ENCODE results near the gene CDKN2B. TPM values are rescaled to one million over a fixed set of nuclear protein-coding genes. Genes with fewer than 3 reads are reported as not detected.

The CDKN2B gene
- total RNA-seq, 1 donor from 2014 or later = 252 TPM

DNA sequence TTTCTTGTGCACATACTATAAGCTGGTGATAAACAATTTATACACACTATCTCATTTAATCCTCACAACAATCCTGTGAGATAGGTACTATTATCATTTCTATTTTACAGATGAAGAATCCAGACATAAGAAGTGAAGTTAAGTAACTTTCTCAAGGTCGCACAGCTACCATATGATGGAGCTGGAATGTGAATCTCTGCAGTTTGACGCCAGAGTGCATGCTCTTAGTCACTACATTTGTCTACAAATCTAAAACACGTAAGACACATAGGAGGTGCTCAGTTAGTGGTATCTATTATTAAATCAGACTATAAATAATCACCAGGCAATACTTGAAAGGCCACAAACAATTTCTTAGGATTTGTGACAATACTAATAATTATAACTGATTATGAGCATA, 45.0 kb upstream of the CDKN2B start:
- no peaks in the 10 kb centered on the region for H3K27me3 Mint-ChIP-seq (ENCODE audit: low read depth)
- no peak overlapping the region for H3K4me3 Mint-ChIP-seq (ENCODE audit: unreplicated experiment)
- TF ChIP-seq CTCF (IDR thresholded peaks at IDR 0.05) = no peak
- H3K9me3 Mint-ChIP-seq (ENCODE audit: low read depth) = no peaks in the 10 kb centered on the region
- H3K27ac Mint-ChIP-seq (ENCODE audit: unreplicated experiment) = no peak overlapping the region
- H3K4me1 Mint-ChIP-seq (ENCODE audit: low read depth) = peaks cover 46% of the 10 kb centered on the region
- peaks cover 7% of the 10 kb centered on the region for H3K36me3 Mint-ChIP-seq (ENCODE audit: low read depth)
- DNase-seq (ENCODE audit: low spot score) = no peak

DNA sequence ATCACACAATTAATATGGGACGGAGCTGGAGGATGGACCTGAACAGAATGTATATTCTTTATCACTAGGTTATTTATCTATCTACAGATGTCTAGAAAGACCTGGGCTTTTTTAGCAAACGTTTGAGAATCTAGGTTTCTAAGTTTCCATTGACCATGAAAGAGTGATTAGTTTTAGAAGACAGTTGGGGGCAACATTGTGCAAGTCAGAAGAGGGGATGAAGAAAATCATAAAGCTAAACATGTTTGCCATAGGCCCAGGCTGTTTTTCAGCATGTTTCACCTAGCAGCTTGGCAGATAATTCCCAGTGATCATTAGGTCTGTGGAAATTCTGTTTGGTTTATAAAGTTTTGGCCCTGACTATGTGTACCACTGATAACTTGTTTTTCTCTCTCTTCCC, 44.1 kb upstream of the CDKN2B start:
- peaks cover 46% of the 10 kb centered on the region for H3K4me1 Mint-ChIP-seq (ENCODE audit: low read depth)
- no peak for DNase-seq (ENCODE audit: low spot score)
- no peaks in the 10 kb centered on the region for H3K9me3 Mint-ChIP-seq (ENCODE audit: low read depth)
- peak overlapping the region; percentile 87 for H3K27ac Mint-ChIP-seq (ENCODE audit: unreplicated experiment)
- no peaks in the 10 kb centered on the region for H3K27me3 Mint-ChIP-seq (ENCODE audit: low read depth)
- TF ChIP-seq CTCF (IDR thresholded peaks at IDR 0.05) = peak; percentile 57
- peaks cover 3% of the 10 kb centered on the region for H3K36me3 Mint-ChIP-seq (ENCODE audit: low read depth)
- no peak overlapping the region for H3K4me3 Mint-ChIP-seq (ENCODE audit: unreplicated experiment)

GRCh38 chr9:22052376-22052945, 43.4 kb upstream of the CDKN2B start:
- no peaks in the 10 kb centered on the region for H3K9me3 Mint-ChIP-seq (ENCODE audit: low read depth)
- H3K36me3 Mint-ChIP-seq (ENCODE audit: low read depth) = peaks cover 1% of the 10 kb centered on the region
- peak overlapping the region; percentile 87 for H3K27ac Mint-ChIP-seq (ENCODE audit: unreplicated experiment)
- no peak overlapping the region for H3K4me3 Mint-ChIP-seq (ENCODE audit: unreplicated experiment)
- no peak for TF ChIP-seq CTCF (IDR thresholded peaks at IDR 0.05)
- no peaks in the 10 kb centered on the region for H3K27me3 Mint-ChIP-seq (ENCODE audit: low read depth)
- no peak for DNase-seq (ENCODE audit: low spot score)
- H3K4me1 Mint-ChIP-seq (ENCODE audit: low read depth) = peaks cover 46% of the 10 kb centered on the region

GRCh38 chr9:22050924-22051323, 41.8 kb upstream of the CDKN2B start:
- no peak overlapping the region for H3K27ac Mint-ChIP-seq (ENCODE audit: unreplicated experiment)
- no peaks in the 10 kb centered on the region for H3K9me3 Mint-ChIP-seq (ENCODE audit: low read depth)
- no peak for TF ChIP-seq CTCF (IDR thresholded peaks at IDR 0.05)
- DNase-seq (ENCODE audit: low spot score) = no peak
- H3K36me3 Mint-ChIP-seq (ENCODE audit: low read depth) = peaks cover 1% of the 10 kb centered on the region
- no peaks in the 10 kb centered on the region for H3K27me3 Mint-ChIP-seq (ENCODE audit: low read depth)
- H3K4me1 Mint-ChIP-seq (ENCODE audit: low read depth) = peaks cover 42% of the 10 kb centered on the region
- no peak overlapping the region for H3K4me3 Mint-ChIP-seq (ENCODE audit: unreplicated experiment)

DNA sequence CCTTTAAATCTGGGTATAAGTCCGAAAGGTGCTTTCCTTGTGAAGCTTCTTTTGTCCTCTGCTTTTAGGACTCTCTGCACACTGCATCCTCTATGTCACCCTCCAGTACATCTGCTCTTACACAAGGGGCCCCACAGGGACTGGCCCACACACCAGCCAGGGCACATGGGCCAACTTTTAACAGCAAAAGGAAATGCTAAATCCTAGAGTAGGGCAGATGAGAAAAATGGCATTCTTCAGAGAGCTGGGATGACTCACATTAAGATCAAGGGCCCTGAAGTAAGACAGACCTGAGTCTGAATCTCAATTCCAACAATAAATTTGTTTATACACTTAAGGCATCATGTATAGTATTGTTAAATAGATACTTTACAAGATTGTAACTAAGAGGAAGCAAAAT, 40.3 kb upstream of the CDKN2B start:
- Mint-ChIP-seq H3K27ac (ENCODE audit: unreplicated experiment) (no peak overlapping the region), H3K27me3 (ENCODE audit: low read depth) (no peaks in the 10 kb centered on the region), H3K4me3 (ENCODE audit: unreplicated experiment) (no peak overlapping the region), H3K36me3 (ENCODE audit: low read depth) (no peaks in the 10 kb centered on the region), H3K9me3 (ENCODE audit: low read depth) (no peaks in the 10 kb centered on the region), H3K4me1 (ENCODE audit: low read depth) (peaks cover 40% of the 10 kb centered on the region)
- DNase-seq (ENCODE audit: low spot score) = no peak
- no peak for TF ChIP-seq CTCF (IDR thresholded peaks at IDR 0.05)
